Brain microvascular endothelial cell (primary cell): ENCODE results near the gene ZNF423.
A peak's percentile ranks its signal among the peaks of the same experiment; 100 is the strongest.

Source experiments
- DNase-seq: peaks from one replicate; pipeline ENCODE4 v3.0.0-alpha.2; 2020
- H3K27ac ChIP-seq: fragments of 250-450 bp; sonication (Bioruptor Pico); 2 replicates; pipeline ENCODE4 v1.5.1; 2020; ENCODE audit warnings: mild to moderate bottlenecking, moderate library complexity
- H3K27me3 ChIP-seq: fragments of 250-450 bp; sonication (Bioruptor Pico); replicated peaks from 2 replicates; pipeline ENCODE4 v1.5.1; 2020; ENCODE audit warnings: mild to moderate bottlenecking
- H3K36me3 ChIP-seq: fragments of 250-450 bp; sonication (Bioruptor Pico); replicated peaks from 2 replicates; pipeline ENCODE4 v1.5.1; 2020; ENCODE audit warnings: mild to moderate bottlenecking
- H3K4me3 ChIP-seq: 2 replicates; pipeline ENCODE4 v1.5.1; 2011; ENCODE audit warnings: low read depth, mild to moderate bottlenecking, control low read depth, low read length, moderate library complexity
- in situ Hi-C: cut with HindIII; loops from 2 replicates; pipeline ENCODE4 v1.10.0; 2017; ENCODE audit warnings: low sequenced_read_pairs, low pct_ligation_motif_present
- TF ChIP-seq, protein P1 (sequence below): IDR thresholded peaks from 2 replicates; pipeline ENCODE4 v1.5.1; 2011; ENCODE audit warnings: low read depth, mild to moderate bottlenecking, moderate library complexity, low read length, control low read depth, inconsistent platforms; ENCODE audit errors: missing control alignments

ZNF423 gene

DNA sequence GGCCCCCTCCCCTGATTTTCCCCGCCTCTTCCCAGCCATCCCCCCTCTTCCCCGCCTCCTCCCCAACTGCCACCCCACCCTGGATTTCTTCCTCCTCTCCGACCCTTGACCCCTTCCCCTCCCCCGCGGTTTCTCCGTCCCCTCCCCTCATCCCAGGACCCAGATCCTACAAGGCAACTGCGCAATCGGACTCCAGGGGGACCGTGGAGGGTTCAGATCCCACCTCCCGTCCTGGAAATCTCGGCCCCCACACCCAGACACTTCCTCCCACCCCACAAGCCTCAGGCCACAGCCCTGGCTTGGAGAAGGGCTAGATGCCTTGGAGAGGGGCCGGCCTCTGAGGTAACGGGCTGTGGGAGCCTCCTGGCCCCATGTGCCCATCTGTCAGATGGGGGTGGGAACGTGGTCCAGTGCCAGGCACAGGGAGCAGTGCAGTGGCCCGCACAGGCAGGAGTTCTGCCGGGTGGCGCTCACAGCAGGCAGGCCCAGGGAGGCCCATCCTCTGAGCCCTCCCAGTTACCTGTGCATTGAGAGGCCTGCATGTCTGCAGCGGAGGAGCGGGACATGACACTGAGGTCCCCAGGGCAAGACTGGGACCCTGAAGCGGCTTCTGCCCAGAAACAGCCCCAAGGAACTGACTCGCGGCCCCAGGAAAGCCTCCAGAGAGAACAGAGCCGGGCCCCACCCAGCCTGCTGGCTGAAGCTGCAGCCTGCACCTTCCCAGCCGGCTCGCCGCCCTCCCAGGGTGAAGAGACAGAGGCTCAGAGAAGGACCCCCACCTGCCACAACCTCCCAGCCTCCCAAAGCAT lies 16.7 kb downstream of the ZNF423 start:
- TF ChIP-seq, protein P1, sequence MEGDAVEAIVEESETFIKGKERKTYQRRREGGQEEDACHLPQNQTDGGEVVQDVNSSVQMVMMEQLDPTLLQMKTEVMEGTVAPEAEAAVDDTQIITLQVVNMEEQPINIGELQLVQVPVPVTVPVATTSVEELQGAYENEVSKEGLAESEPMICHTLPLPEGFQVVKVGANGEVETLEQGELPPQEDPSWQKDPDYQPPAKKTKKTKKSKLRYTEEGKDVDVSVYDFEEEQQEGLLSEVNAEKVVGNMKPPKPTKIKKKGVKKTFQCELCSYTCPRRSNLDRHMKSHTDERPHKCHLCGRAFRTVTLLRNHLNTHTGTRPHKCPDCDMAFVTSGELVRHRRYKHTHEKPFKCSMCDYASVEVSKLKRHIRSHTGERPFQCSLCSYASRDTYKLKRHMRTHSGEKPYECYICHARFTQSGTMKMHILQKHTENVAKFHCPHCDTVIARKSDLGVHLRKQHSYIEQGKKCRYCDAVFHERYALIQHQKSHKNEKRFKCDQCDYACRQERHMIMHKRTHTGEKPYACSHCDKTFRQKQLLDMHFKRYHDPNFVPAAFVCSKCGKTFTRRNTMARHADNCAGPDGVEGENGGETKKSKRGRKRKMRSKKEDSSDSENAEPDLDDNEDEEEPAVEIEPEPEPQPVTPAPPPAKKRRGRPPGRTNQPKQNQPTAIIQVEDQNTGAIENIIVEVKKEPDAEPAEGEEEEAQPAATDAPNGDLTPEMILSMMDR, result no peak
- Histone ChIP-seq H3K4me3 (no peak overlapping the region), H3K36me3 (no peaks in the 10 kb centered on the region), H3K27me3 (peaks cover 3% of the 10 kb centered on the region), H3K27ac (no peak overlapping the region)
- no peak for DNase-seq
- in situ Hi-C loops, result no loop called here

DNA sequence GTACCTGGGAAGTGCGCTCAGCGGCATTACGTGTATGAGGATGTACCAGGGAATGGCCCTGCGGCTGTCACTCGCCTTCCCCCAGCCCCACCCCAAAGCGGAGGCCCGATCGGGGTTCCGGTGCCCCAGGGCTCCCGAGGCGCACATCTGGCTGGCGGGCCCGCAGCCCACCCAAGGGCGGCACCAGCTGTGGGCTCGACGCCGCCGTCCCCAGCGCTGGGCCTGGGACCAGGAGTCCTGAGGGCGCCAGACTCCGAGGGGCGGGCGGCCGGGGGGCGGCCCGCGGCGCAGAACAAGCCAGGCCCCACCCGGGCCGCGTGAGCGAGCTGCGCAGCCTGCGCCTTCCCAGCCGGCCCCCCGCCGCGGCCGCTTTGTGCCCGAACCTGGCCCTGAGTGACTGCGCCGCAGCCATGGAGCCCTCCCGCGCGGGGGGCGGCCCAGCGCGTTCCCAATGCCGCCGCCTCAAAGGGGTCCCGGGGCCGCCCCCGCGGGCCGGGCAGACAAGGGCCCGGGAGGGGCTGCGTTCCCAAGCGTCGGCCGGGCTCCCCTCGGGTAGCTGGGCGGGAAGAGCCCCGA lies 17.4 kb downstream of the ZNF423 start:
- in situ Hi-C loops, result no loop called here
- Histone ChIP-seq H3K27me3 (peaks cover 3% of the 10 kb centered on the region), H3K27ac (no peak overlapping the region), H3K36me3 (no peaks in the 10 kb centered on the region), H3K4me3 (peak overlapping the region; percentile 9)
- TF ChIP-seq, protein P1, result no peak
- DNase-seq, result no peak

DNA sequence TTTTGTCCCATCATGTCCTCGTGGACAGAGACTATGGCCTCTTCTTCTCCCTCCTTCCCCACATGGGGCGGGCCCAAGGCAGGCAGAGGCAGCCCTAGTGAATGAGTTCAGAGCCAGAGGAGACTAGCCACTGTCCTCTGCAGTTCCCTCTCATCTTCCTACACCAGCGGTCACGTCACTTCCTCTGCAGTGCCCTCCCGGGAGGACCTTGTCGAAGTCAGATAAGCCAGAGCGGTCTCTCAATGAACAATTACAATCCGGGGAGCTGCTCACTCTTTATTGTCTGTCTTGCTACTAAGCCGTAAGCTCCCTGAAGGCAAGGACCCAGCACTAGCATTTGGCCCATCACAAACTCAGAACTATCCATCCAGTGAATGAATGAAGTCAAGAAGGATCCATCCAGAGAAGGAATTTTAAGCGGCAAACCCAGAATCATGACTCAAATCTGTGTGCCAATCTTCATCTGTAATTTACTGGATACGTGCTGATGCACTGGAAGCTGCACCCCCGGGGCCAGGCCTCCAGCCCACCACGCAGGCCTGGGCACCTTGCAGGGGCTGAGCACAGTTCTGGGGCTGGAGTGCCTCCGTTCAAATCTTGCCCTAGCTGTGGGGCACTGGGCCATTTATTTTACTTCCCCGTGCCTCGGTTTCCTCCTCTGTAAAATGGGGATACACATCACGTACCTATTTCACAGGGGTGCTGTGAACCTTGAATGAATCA lies 18.1 kb downstream of the ZNF423 start:
- peaks cover 3% of the 10 kb centered on the region for H3K27me3 ChIP-seq
- in situ Hi-C loops, result no loop called here
- TF ChIP-seq, protein P1, result no peak
- H3K27ac ChIP-seq, result no peak overlapping the region
- no peaks in the 10 kb centered on the region for H3K36me3 ChIP-seq
- H3K4me3 ChIP-seq, result no peak overlapping the region
- no peak for DNase-seq

DNA sequence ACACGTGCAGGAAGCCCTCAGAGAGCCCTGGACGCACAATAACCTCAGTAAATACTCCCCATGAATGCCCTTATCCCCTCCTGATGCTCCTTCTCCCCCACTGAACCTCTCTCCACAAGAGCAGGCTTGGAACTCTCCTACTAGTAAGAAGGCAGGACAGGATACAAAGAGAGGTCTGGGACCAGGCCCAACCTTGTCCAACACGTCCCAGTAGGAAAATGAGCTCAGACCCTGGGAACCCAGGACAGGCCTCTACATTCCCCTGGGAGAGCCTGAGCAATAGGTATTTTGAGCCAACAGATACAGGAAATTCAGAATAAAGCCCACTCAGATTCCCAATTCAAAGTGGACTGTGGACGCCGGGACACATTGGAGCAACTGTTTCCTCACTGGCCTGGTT lies 19.2 kb downstream of the ZNF423 start:
- Histone ChIP-seq H3K36me3 (no peaks in the 10 kb centered on the region), H3K4me3 (no peak overlapping the region), H3K27me3 (peaks cover 3% of the 10 kb centered on the region), H3K27ac (no peak overlapping the region)
- in situ Hi-C loops, result no loop called here
- TF ChIP-seq, protein P1, result no peak
- DNase-seq, result no peak

DNA sequence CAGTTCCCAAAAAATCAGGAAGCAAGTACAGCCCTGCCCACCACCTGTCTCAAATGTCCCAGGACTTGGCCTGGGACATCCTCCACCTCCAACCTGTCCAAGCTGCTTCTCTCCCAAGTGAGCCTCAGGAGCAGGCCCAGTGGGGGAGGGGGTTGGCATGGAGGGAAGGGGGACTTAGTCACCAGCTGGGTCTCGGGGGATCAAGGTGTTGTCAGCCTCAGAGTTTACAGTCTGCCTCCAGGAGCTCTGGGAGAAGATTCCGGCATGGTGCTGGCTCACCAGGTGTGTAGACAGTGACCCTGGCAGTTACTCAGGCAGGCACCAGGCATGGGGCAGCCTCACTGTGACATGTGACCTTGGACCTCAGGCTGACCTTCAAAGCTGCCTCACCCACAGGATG lies 19.7 kb downstream of the ZNF423 start:
- Histone ChIP-seq H3K27ac (no peak overlapping the region), H3K27me3 (peaks cover 3% of the 10 kb centered on the region)
- TF ChIP-seq, protein P1, result no peak

More for the DNA sequence above, 19.7 kb downstream of the ZNF423 start:
- no peak overlapping the region for H3K4me3 ChIP-seq
- in situ Hi-C loops, result no loop called here
- H3K36me3 ChIP-seq, result no peaks in the 10 kb centered on the region
- no peak for DNase-seq
